H1 (cell line): Measurements from ENCODE around the gene GRAMD1B. TPM values are rescaled to one million over a fixed set of nuclear protein-coding genes. Genes with fewer than 3 reads are reported as not detected.

ENCODE experiments used
- CTCF ChIA-PET: fragments of 300-600 bp; sonication (Branson Sonifier 250); formaldehyde crosslinking; loops from one replicate; lab custom pipeline; 2021; ENCODE audit not compliant: partially characterized antibody; lab: Charles Lee
- POLR2A ChIA-PET: fragments of 300-600 bp; sonication (Branson Sonifier 250); formaldehyde crosslinking; loops from one replicate; lab custom pipeline; 2021; ENCODE audit warnings: inconsistent platforms; ENCODE audit not compliant: partially characterized antibody; lab: Charles Lee
- DNase-seq, 2 experiments: peaks; one replicate each; pipeline versions ENCODE4 v3.0.0 to v3.0.0-alpha.2; 2010 to 2022; ENCODE audit warnings: low spot score in 2 of 2, low read depth in 1 of 2, mixed read lengths in 1 of 2
- FAIRE-seq: peaks from 2 replicates; lab custom pipeline; 2011; peaks lifted over from hg19 to GRCh38; lab: Jason Lieb, UNC
- H2AFZ ChIP-seq: 2 replicates; pipeline ENCODE4 v1.8.1; 2012; ENCODE audit warnings: low read length, inconsistent platforms
- H2AK5ac ChIP-seq: 2 replicates; pipeline ENCODE4 v1.6.1; 2013; ENCODE audit warnings: low read depth, low read length
- H2BK120ac ChIP-seq: replicated peaks from 2 replicates; pipeline ENCODE3; 2013; ENCODE audit warnings: low read depth, low read length, inconsistent platforms
- H2BK12ac ChIP-seq: 2 replicates; pipeline ENCODE4 v1.6.1; 2013; ENCODE audit warnings: low read depth, low read length
- H2BK15ac ChIP-seq: 2 replicates; pipeline ENCODE4 v1.6.1; 2013; ENCODE audit warnings: low read length
- H2BK20ac ChIP-seq: 2 replicates; pipeline ENCODE4 v1.6.1; 2013; ENCODE audit warnings: low read length
- H2BK5ac ChIP-seq: 2 replicates; pipeline ENCODE4 v1.6.1; 2013; ENCODE audit warnings: low read depth, low read length
- H3K14ac ChIP-seq: 2 replicates; pipeline ENCODE4 v1.6.1; 2013; ENCODE audit warnings: inconsistent platforms; ENCODE audit not compliant: insufficient read length
- H3K18ac ChIP-seq: 2 replicates; pipeline ENCODE4 v1.6.1; 2013; ENCODE audit warnings: low read length; ENCODE audit errors: extremely low read depth
- H3K23ac ChIP-seq: 2 replicates; pipeline ENCODE4 v1.6.1; 2013; ENCODE audit warnings: inconsistent platforms; ENCODE audit not compliant: insufficient read length
- H3K23me2 ChIP-seq: 2 replicates; pipeline ENCODE4 v1.6.1; 2013; ENCODE audit warnings: low read depth, low read length
- H3K27ac ChIP-seq: 2 replicates; pipeline ENCODE4 v1.6.1; 2011; ENCODE audit warnings: low read depth, low read length, inconsistent platforms
- H3K27me3 ChIP-seq, 4 experiments: replicated peaks in 1 of 4; 1 replicate in 1 of 4; 2 replicates in 3 of 4; pipeline versions ENCODE4 v1.6.1 to v1.8.1; 2011 to 2013; ENCODE audit warnings: low read length in 3 of 4, mild to moderate bottlenecking in 3 of 4, inconsistent platforms in 2 of 4, mixed read lengths in 2 of 4, moderate library complexity in 1 of 4; ENCODE audit not compliant: control insufficient read depth in 3 of 4, insufficient read depth in 3 of 4; ENCODE audit errors: extremely low read depth in 1 of 4
- H3K36me3 ChIP-seq, 4 experiments: 2 replicates each; pipeline versions ENCODE4 v1.6.1 to v1.8.1; 2011 to 2013; ENCODE audit warnings: mild to moderate bottlenecking in 4 of 4, low read length in 3 of 4, moderate library complexity in 2 of 4, control low read depth in 1 of 4, inconsistent platforms in 1 of 4; ENCODE audit not compliant: insufficient read depth in 4 of 4, control insufficient read depth in 2 of 4
- H3K4ac ChIP-seq: replicated peaks from 2 replicates; pipeline ENCODE3; 2013; ENCODE audit warnings: low read length, low read depth, mixed read lengths, inconsistent platforms; ENCODE audit not compliant: insufficient read length
- H3K4me1 ChIP-seq, 4 experiments: replicated peaks in 1 of 4; 1 replicate in 1 of 4; 2 replicates in 3 of 4; pipeline versions ENCODE4 v1.6.1 to v1.8.1; 2011 to 2013; ENCODE audit warnings: low read length in 3 of 4, inconsistent platforms in 2 of 4, mixed read lengths in 1 of 4; ENCODE audit not compliant: insufficient read depth in 4 of 4, control insufficient read depth in 3 of 4
- H3K4me2 ChIP-seq, 2 experiments: 2 replicates each; pipeline versions ENCODE4 v1.6.1 to v1.8.1; 2011 to 2013; ENCODE audit warnings: low read depth in 2 of 2, low read length in 2 of 2, control low read depth in 1 of 2, inconsistent platforms in 1 of 2, mild to moderate bottlenecking in 1 of 2; ENCODE audit not compliant: insufficient read depth in 1 of 2
- H3K4me3 ChIP-seq, 4 experiments: fragments of 200-600, 300-600 bp in 1 of 4; sonication (generic), shearing (Covaris generic), sonication (Bioruptor Twin) in 1 of 4; 2 replicates each; pipeline versions ENCODE4 v1.5.1 to v1.8.1; 2011 to 2016; ENCODE audit warnings: low read length in 4 of 4, low read depth in 3 of 4, control low read depth in 2 of 4, inconsistent platforms in 2 of 4, mild to moderate bottlenecking in 2 of 4, mixed read lengths in 1 of 4, moderate library complexity in 1 of 4; ENCODE audit not compliant: insufficient read depth in 2 of 4; ENCODE audit errors: extremely low read depth in 1 of 4
- H3K56ac ChIP-seq: replicated peaks from 2 replicates; pipeline ENCODE3; 2013; ENCODE audit warnings: low read depth, mild to moderate bottlenecking, mixed read lengths, low read length, inconsistent platforms; ENCODE audit not compliant: insufficient read length
- H3K79me1 ChIP-seq: 2 replicates; pipeline ENCODE4 v1.6.1; 2013; ENCODE audit warnings: low read depth, low read length, control low read depth
- H3K79me2 ChIP-seq, 2 experiments: 2 replicates each; pipeline versions ENCODE4 v1.6.1 to v1.8.1; 2012 to 2013; ENCODE audit warnings: low read length in 2 of 2, mild to moderate bottlenecking in 2 of 2, inconsistent platforms in 1 of 2; ENCODE audit not compliant: insufficient read depth in 2 of 2, control insufficient read depth in 1 of 2
- H3K9ac ChIP-seq, 4 experiments: replicated peaks in 1 of 4; 1 replicate in 1 of 4; 2 replicates in 3 of 4; pipeline versions ENCODE4 v1.6.1 to v1.8.1; 2011 to 2013; ENCODE audit warnings: low read depth in 3 of 4, low read length in 3 of 4, control low read depth in 2 of 4, mild to moderate bottlenecking in 2 of 4, moderate library complexity in 2 of 4, inconsistent platforms in 1 of 4; ENCODE audit errors: extremely low read depth in 1 of 4
- H3K9me3 ChIP-seq, 2 experiments: 2 replicates each; pipeline versions ENCODE4 v1.6.1 to v1.8.1; 2012 to 2013; ENCODE audit warnings: mild to moderate bottlenecking in 2 of 2, moderate library complexity in 2 of 2, control low read depth in 1 of 2, inconsistent platforms in 1 of 2, low read depth in 1 of 2, low read length in 1 of 2, mixed read lengths in 1 of 2; ENCODE audit not compliant: insufficient read depth in 2 of 2
- H4K20me1 ChIP-seq, 2 experiments: replicated peaks in 1 of 2; 2 replicates each; pipeline versions ENCODE3 to v1.8.1; 2011 to 2013; ENCODE audit warnings: inconsistent platforms in 2 of 2, low read length in 2 of 2, mild to moderate bottlenecking in 1 of 2; ENCODE audit not compliant: insufficient read depth in 2 of 2, control insufficient read depth in 1 of 2
- H4K5ac ChIP-seq: 2 replicates; pipeline ENCODE4 v1.6.1; 2013; ENCODE audit warnings: low read length, low read depth, mixed read lengths, inconsistent platforms; ENCODE audit not compliant: insufficient read length
- H4K8ac ChIP-seq: 2 replicates; pipeline ENCODE4 v1.8.0; 2013; ENCODE audit warnings: mild to moderate bottlenecking, moderate library complexity, low read length, inconsistent platforms; ENCODE audit not compliant: insufficient read depth; ENCODE audit errors: extremely low read depth
- H4K91ac ChIP-seq: replicated peaks from 2 replicates; pipeline ENCODE3; 2013; ENCODE audit warnings: low read length, mixed read lengths, inconsistent platforms; ENCODE audit not compliant: insufficient read length
- ASH2L ChIP-seq: fragments of 200-600, 300-600 bp; sonication (generic); IDR thresholded peaks from one replicate; pipeline ENCODE4 v1.7.1; 2017; ENCODE audit warnings: low read length
- BCL11A ChIP-seq, 2 experiments: IDR thresholded peaks; one replicate each; pipeline ENCODE4 v1.6.1; 2011; ENCODE audit warnings: low read depth in 2 of 2, low read length in 2 of 2, mild to moderate bottlenecking in 2 of 2
- CBX8 ChIP-seq: fragments of 300-800, 300-1000 bp; sonication (generic); IDR thresholded peaks from 2 replicates; pipeline ENCODE4 v1.7.1; 2016; ENCODE audit warnings: low read depth, low read length, borderline replicate concordance
- CHD2 ChIP-seq: IDR thresholded peaks from 2 replicates; pipeline ENCODE4 v1.6.1; 2012; ENCODE audit warnings: low read length, improper control_type of control experiment
- CREB1 ChIP-seq: IDR thresholded peaks from 2 replicates; pipeline ENCODE4 v1.6.1; 2012; ENCODE audit warnings: inconsistent platforms
- FOSL1 ChIP-seq: IDR thresholded peaks from 2 replicates; pipeline ENCODE4 v1.6.1; 2011; ENCODE audit warnings: mild to moderate bottlenecking, low read depth, low read length, moderate library complexity; ENCODE audit not compliant: insufficient read depth
- HDAC6 ChIP-seq: IDR thresholded peaks from one replicate; pipeline ENCODE4 v1.7.1; 2012; ENCODE audit warnings: low read depth, mild to moderate bottlenecking, inconsistent platforms, low read length, moderate library complexity
- JUND ChIP-seq: IDR thresholded peaks from 2 replicates; pipeline ENCODE4 v1.6.1; 2011; ENCODE audit warnings: mild to moderate bottlenecking, improper control_type of control experiment, low read length
- KDM1A ChIP-seq: fragments of 200-600, 300-600 bp; sonication (generic); IDR thresholded peaks from 2 replicates; pipeline ENCODE4 v1.7.1; 2016; ENCODE audit warnings: mild to moderate bottlenecking, low read length, borderline replicate concordance
- PHF8 ChIP-seq: fragments of 200-600 bp; sonication (generic); conservative IDR thresholded peaks from 2 replicates; pipeline ENCODE4 v1.7.1; 2012; ENCODE audit warnings: low read depth, mild to moderate bottlenecking, inconsistent platforms, low read length, moderate library complexity
- SIX5 ChIP-seq: IDR thresholded peaks from 2 replicates; pipeline ENCODE4 v1.6.1; 2011; ENCODE audit warnings: mild to moderate bottlenecking, low read depth, low read length
- SP2 ChIP-seq: IDR thresholded peaks from 2 replicates; pipeline ENCODE4 v1.6.1; 2012; ENCODE audit warnings: mild to moderate bottlenecking, low read length, inconsistent platforms
- SRF ChIP-seq: IDR thresholded peaks from 2 replicates; pipeline ENCODE4 v1.6.1; 2011; ENCODE audit warnings: mild to moderate bottlenecking, low read depth, low read length, moderate library complexity
- WGBS, 2 experiments: shearing (Covaris generic) in 1 of 2; methylation state at CpG; one replicate each; pipeline versions ENCODE4 v1.1.6 to v1.1.7; 2013 to 2015; ENCODE audit warnings: low lambda C conversion rate in 2 of 2, mixed read lengths in 2 of 2, inconsistent platforms in 1 of 2, low coverage in 1 of 2, missing lambda C conversion rate in 1 of 2; ENCODE audit not compliant: insufficient replicate concordance in 2 of 2, insufficient coverage in 1 of 2, insufficient read length in 1 of 2; ENCODE audit errors: extremely low coverage in 1 of 2, missing lambda C conversion rate in 1 of 2; 5-methylcytosine and 5-hydroxymethylcytosine counted together
- polyA plus RNA-seq, 7 experiments: library from polyadenylated mRNA; depleted of rRNA in 3 of 7; stranded (reverse) in 5 of 7; unstranded in 2 of 7; fragments of >200 nt in 5 of 7; fragments of 200-250 nt in 2 of 7; gene quantifications; 1 replicate in 5 of 7; 2 replicates in 1 of 7; 4 replicates in 1 of 7; pipeline versions ENCODE4 v1.2.1 to v1.2.3, GENCODE V29; 2011 to 2013; ENCODE audit warnings: missing spikeins in 2 of 7, mixed read lengths in 2 of 7
- total RNA-seq: library from RNA; stranded (reverse); fragmentation: NEBNext Ultra II Directional; extraction: Animal tissue kit (Norgen Biotek cat#: 25700); gene quantifications from 2 replicates; pipeline ENCODE4 v1.2.1, GENCODE V29; 2021
- TF ChIP-seq, protein P1 (sequence below): IDR thresholded peaks from 2 replicates; pipeline ENCODE4 v1.6.1; 2011; ENCODE audit warnings: low read depth, mild to moderate bottlenecking, low read length; ENCODE audit not compliant: insufficient read depth

The GRAMD1B gene
- total and polyA plus RNA-seq, 2 of the 8 experiments (the other 6 are each of a cell fraction or from before 2014, with no cell fraction given): 10.1 to 21.2 TPM

DNA sequence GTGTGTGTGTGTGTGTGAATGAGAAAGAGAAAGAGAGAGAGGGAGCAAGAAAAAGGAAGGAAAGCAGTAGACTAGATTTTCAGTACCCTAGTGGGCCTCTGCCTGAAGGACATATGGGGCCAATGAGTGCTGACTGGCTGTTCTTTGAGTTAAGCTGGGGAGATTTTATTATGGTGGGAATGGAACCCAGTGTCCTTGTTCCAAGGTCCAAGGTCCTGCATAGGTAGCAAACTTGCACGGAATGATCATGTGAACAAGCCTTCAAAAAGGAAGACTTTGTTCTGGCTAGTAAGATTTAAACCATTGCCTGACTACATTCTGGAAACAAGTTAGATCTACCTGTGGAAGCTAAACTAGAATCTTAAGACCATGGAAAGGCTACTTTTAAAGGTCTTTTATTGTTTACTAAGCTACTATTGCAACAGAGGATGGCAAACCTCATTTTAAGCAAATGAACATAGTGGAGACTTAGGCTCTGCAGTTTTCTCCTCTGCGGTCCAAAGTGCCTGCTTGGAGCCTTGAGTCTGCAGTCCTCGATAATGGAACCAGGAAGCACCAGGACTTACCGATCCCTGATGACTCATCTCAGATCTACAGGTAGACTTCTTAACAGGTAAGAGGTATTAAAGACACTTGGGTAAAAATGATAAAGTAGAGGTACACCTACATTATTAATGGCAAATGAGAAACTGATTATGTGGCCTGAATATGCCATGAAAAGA is 10.2 kb upstream of the GRAMD1B start:
- 89% methylated on average over 4 of the region's 4 CpGs; no CpG with 5 or more reads in 1 of the 2 experiments for WGBS, 2 experiments
- H3K9me3 ChIP-seq: no peaks in the 10 kb centered on the region
- no peak for TF ChIP-seq JUND
- TF ChIP-seq CHD2: no peak
- no peak for TF ChIP-seq KDM1A
- TF ChIP-seq SIX5: no peak
- no peak for TF ChIP-seq CREB1
- no peak for TF ChIP-seq CBX8
- no peak for TF ChIP-seq ASH2L
- TF ChIP-seq, protein P1, sequence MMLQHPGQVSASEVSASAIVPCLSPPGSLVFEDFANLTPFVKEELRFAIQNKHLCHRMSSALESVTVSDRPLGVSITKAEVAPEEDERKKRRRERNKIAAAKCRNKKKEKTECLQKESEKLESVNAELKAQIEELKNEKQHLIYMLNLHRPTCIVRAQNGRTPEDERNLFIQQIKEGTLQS: no peak
- TF ChIP-seq HDAC6: no peak
- no peak for TF ChIP-seq BCL11A (IDR thresholded peaks at IDR 0.05; ENCODE audit: low read depth in 2 of 2, low read length in 2 of 2)
- no peak for TF ChIP-seq FOSL1
- no peak for TF ChIP-seq SP2
- no peak for TF ChIP-seq PHF8
- TF ChIP-seq SRF: no peak

More for the DNA sequence above, 10.2 kb upstream of the GRAMD1B start:
- Histone ChIP-seq H3K23ac (no peak overlapping the region), H3K9ac (no peak overlapping the region), H3K4me1 (no peaks in the 10 kb centered on the region), H4K5ac (no peak overlapping the region), H2BK5ac (no peak overlapping the region), H2AFZ (no peak overlapping the region), H2AK5ac (no peak overlapping the region), H2BK12ac (no peak overlapping the region), H3K36me3 (no peaks in the 10 kb centered on the region), H2BK20ac (no peak overlapping the region), H3K4ac (no peak overlapping the region), H3K79me1 (no peaks in the 10 kb centered on the region), H3K56ac (no peak overlapping the region), H4K8ac (no peak overlapping the region), H3K23me2 (peaks cover 3% of the 10 kb centered on the region; the same call in 1 of the 2 replicates), H3K4me3 (no peak overlapping the region), H2BK120ac (no peak overlapping the region), H3K27ac (no peak overlapping the region), H4K20me1 (no peaks in the 10 kb centered on the region), H2BK15ac (no peak overlapping the region), H3K79me2 (no peaks in the 10 kb centered on the region), H3K14ac (no peak overlapping the region), H3K27me3 (no peaks in the 10 kb centered on the region; a peak in 1 of 7 replicates), H3K18ac (no peak overlapping the region), H4K91ac (no peak overlapping the region), H3K4me2 (no peak overlapping the region)
- ChIA-PET CTCF (interaction anchor here (5.4 kb wide), 1 partner anchor 14 kb away, joined by 38 read pairs; no protein-coding TSS in a partner anchor), POLR2A (no interaction called here)
- no peak for DNase-seq
- FAIRE-seq: no peak
